HEK293 (cell line): ENCODE data around the gene TCIRG1.

Source experiments
- ZNF175 ChIP-seq: fragments of 450-650 bp; formaldehyde crosslinking; IDR thresholded peaks from 2 replicates; pipeline ENCODE4 v1.5.1; 2016; ENCODE audit warnings: missing biosample characterization, missing genetic modification characterization
- ZNF398 ChIP-seq: fragments of 450-650 bp; formaldehyde crosslinking; IDR thresholded peaks from 2 replicates; pipeline ENCODE4 v1.5.1; 2017; ENCODE audit warnings: missing biosample characterization, missing genetic modification characterization
- ZSCAN23 ChIP-seq: fragments of 450-650 bp; formaldehyde crosslinking; IDR thresholded peaks from 2 replicates; pipeline ENCODE4 v1.5.1; 2016; ENCODE audit warnings: missing biosample characterization, missing genetic modification characterization
- TF ChIP-seq, protein P1 (sequence below): fragments of 450-650 bp; formaldehyde crosslinking; IDR thresholded peaks from 2 replicates; pipeline ENCODE4 v1.5.1; 2016; ENCODE audit warnings: missing biosample characterization, missing genetic modification characterization
- TF ChIP-seq, protein P2 (sequence below): fragments of 450-650 bp; formaldehyde crosslinking; IDR thresholded peaks from 2 replicates; pipeline ENCODE4 v1.5.1; 2016; ENCODE audit warnings: missing biosample characterization, missing genetic modification characterization
- TF ChIP-seq, protein P3 (sequence below): fragments of 450-650 bp; formaldehyde crosslinking; IDR thresholded peaks from 2 replicates; pipeline ENCODE4 v1.5.1; 2017; ENCODE audit warnings: missing biosample characterization, missing genetic modification characterization

DNA sequence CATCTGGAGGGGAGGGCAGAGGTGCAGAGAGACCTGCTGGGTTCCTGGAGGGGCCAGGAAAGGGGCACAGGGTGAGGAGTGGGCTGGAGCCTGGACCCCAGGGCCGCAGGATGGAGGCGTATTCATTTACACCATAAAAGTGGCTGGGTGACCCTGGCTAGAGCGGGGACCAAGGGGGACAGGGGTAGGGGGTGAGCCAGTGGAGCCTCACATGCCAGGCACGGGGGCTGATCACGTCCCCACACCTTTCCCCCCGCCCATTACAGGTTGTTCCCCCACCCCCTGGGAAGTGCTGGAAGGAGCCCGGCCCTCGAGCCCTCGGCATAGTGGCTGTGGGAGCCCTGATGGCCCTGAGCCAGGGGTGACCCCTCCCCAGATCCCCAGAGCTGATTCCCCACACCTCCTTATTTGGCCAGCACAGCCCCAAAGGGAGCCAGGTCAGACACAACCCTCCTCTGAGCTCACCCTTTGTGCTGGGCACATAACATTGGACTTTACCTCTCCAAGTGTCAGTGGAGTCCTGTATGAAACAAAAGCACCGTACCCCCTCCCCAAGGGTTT is 781 bp downstream of the TCIRG1 start:
- TF ChIP-seq, protein P1, sequence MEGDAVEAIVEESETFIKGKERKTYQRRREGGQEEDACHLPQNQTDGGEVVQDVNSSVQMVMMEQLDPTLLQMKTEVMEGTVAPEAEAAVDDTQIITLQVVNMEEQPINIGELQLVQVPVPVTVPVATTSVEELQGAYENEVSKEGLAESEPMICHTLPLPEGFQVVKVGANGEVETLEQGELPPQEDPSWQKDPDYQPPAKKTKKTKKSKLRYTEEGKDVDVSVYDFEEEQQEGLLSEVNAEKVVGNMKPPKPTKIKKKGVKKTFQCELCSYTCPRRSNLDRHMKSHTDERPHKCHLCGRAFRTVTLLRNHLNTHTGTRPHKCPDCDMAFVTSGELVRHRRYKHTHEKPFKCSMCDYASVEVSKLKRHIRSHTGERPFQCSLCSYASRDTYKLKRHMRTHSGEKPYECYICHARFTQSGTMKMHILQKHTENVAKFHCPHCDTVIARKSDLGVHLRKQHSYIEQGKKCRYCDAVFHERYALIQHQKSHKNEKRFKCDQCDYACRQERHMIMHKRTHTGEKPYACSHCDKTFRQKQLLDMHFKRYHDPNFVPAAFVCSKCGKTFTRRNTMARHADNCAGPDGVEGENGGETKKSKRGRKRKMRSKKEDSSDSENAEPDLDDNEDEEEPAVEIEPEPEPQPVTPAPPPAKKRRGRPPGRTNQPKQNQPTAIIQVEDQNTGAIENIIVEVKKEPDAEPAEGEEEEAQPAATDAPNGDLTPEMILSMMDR = no peak
- no peak for TF ChIP-seq ZNF175 (tag by site-specific recombination)
- TF ChIP-seq, protein P2, sequence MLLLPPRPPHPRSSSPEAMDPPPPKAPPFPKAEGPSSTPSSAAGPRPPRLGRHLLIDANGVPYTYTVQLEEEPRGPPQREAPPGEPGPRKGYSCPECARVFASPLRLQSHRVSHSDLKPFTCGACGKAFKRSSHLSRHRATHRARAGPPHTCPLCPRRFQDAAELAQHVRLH (tag by site-specific recombination) = no peak
- no peak for TF ChIP-seq ZNF398 (tag by site-specific recombination)
- TF ChIP-seq, protein P3, sequence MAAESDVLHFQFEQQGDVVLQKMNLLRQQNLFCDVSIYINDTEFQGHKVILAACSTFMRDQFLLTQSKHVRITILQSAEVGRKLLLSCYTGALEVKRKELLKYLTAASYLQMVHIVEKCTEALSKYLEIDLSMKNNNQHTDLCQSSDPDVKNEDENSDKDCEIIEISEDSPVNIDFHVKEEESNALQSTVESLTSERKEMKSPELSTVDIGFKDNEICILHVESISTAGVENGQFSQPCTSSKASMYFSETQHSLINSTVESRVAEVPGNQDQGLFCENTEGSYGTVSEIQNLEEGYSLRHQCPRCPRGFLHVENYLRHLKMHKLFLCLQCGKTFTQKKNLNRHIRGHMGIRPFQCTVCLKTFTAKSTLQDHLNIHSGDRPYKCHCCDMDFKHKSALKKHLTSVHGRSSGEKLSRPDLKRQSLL = no peak
- TF ChIP-seq ZSCAN23 (tag by site-specific recombination) = no peak
